ENCODE measurements around the gene SFI1.
"Not testable (repeated sequence)": the region's sequence is repeated elsewhere in the genome, so short reads cannot be mapped to it uniquely, and the experiment has no call there.

Gene SFI1

GRCh38 chr22:31544481-31545480 lies 48.4 kb downstream of the SFI1 start:
- DNase-seq = no peak

- DNase-seq = no peak
Observed at GRCh38 chr22:31550871-31551370, 54.6 kb downstream of the SFI1 start.

GRCh38 chr22:31556627-31557203 lies 60.4 kb downstream of the SFI1 start:
- DNase-seq = peak; percentile 49

GRCh38 chr22:31558546-31558945 lies 62.2 kb downstream of the SFI1 start:
- DNase-seq = not testable (repeated sequence)

- peak; percentile 68 for DNase-seq
Observed at GRCh38 chr22:31561238-31561887, 65.0 kb downstream of the SFI1 start.

GRCh38 chr22:31561970-31562369 lies 65.6 kb downstream of the SFI1 start:
- no peak for DNase-seq

- no peak for DNase-seq
Observed at GRCh38 chr22:31566484-31566883, 70.1 kb downstream of the SFI1 start.

GRCh38 chr22:31567196-31567595 lies 70.9 kb downstream of the SFI1 start:
- no peak for DNase-seq

- no peak for DNase-seq
Observed at GRCh38 chr22:31567702-31568101, 71.4 kb downstream of the SFI1 start.

GRCh38 chr22:31569126-31569525 lies 72.8 kb downstream of the SFI1 start:
- DNase-seq = no peak

GRCh38 chr22:31572939-31573338 lies 76.6 kb downstream of the SFI1 start:
- no peak for DNase-seq

- no peak for DNase-seq
Observed at GRCh38 chr22:31574055-31574670, 77.8 kb downstream of the SFI1 start.

- DNase-seq = no peak
Observed at GRCh38 chr22:31575190-31575589, 78.9 kb downstream of the SFI1 start.

- no peak for DNase-seq
Observed at GRCh38 chr22:31577711-31578110, 81.4 kb downstream of the SFI1 start.

- DNase-seq = no peak
Observed at GRCh38 chr22:31578171-31578570, 81.8 kb downstream of the SFI1 start.

GRCh38 chr22:31579835-31580242 lies 83.5 kb downstream of the SFI1 start:
- no peak for DNase-seq

GRCh38 chr22:31583861-31584485 lies 87.6 kb downstream of the SFI1 start:
- no peak for DNase-seq

GRCh38 chr22:31584804-31585160 lies 88.4 kb downstream of the SFI1 start:
- peak; percentile 27 for DNase-seq

GRCh38 chr22:31585161-31585859 lies 89.0 kb downstream of the SFI1 start:
- peak; percentile 69 for DNase-seq

GRCh38 chr22:31586137-31586920 lies 90.0 kb downstream of the SFI1 start:
- DNase-seq = no peak

Data from activated CD4-positive, alpha-beta T cell treated with anti-CD3 and anti-CD28 coated beads, Interleukin-10, Interleukin-2, amounts not matched to agents 100 ng/mL and 50 ng/mL, durations not matched to agents 16 hours and 8 hours (primary cell).